Lower leg skin (tissue), 3 donors: ENCODE results near the gene SCRT2.

Experiments
- CTCF ChIP-seq, 3 donors: fragments of 450-650 bp; IDR thresholded peaks; one replicate each; pipeline ENCODE4 v1.5.1; 2016; ENCODE audit warnings: antibody characterized with exemption in 3 of 3, mild to moderate bottlenecking in 3 of 3, moderate library complexity in 2 of 3
- POLR2A ChIP-seq, 2 donors: fragments of 450-650 bp; IDR thresholded peaks; one replicate each; pipeline ENCODE4 v1.6.1; 2016 to 2017; ENCODE audit warnings: antibody characterized with exemption in 2 of 2, mild to moderate bottlenecking in 1 of 2, moderate library complexity in 1 of 2

GRCh38 chr20:721876-722275 lies 46.3 kb upstream of the SCRT2 start:
- TF ChIP-seq CTCF (IDR thresholded peaks at IDR 0.05) (no peak), POLR2A (IDR thresholded peaks at IDR 0.05) (no peak)
